Activated T-cell treated with anti-CD3 and anti-CD28 coated beads for 1 hour (primary cell): ENCODE results near the gene KRTAP5-1.
"Not testable (repeated sequence)": the region's sequence is repeated elsewhere in the genome, so short reads cannot be mapped to it uniquely, and the experiment has no call there.

Source experiments
- DNase-seq: peaks from one replicate; pipeline ENCODE4 v3.0.0-alpha.2; 2020; ENCODE audit warnings: low read depth

The KRTAP5-1 gene

DNA sequence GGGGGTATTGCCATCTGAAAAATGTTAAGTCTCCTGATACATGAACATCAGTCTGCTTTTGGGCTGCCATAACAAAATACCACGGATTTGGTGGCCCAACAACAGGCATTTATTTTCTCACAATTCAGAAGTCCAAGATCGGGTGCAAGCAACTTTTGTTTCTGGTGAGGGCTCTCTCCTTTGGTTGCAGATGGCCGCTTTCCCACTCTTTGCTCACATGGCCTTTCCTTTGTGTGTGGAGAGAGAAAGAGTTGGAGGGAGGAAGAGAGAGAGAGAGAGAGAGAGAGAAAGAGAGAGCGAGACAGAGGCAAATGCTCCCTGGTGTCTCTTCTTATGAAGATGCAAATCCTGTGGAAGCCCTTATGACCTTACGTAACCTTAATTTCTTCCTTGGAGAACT, 15.5 kb upstream of the KRTAP5-1 start:
- no peak for DNase-seq

GRCh38 chr11:1598816-1599215, 13.7 kb upstream of the KRTAP5-1 start:
- DNase-seq = no peak

- not testable (repeated sequence) for DNase-seq
Observed at GRCh38 chr11:1598406-1598805, 13.3 kb upstream of the KRTAP5-1 start.

DNA sequence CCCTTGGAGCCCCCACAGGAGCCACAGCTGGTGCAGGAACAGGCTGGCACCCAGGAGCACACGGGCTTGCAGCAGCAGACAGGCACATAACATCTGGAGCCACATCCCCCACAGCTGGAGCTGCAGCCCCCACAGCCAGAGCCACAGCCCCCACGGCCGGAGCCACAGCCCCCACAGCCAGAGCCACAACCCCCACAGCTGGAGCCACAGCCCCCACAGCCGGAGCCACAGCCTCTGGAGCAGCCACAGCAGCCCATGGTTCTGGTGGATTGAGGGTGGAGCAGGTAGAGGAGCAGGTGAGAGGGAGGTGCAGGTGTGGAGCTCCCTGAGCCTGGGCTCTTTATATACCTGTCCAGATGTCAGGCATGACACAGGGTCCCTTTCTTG, 12.9 kb upstream of the KRTAP5-1 start, which contains the start of gene KRTAP5-2:
TSS of gene KRTAP5-2 (minus strand) at position 301 of the 387 bp plus-strand sequence. CDS start at position 257, 44 bp downstream.
- no peak for DNase-seq

DNA sequence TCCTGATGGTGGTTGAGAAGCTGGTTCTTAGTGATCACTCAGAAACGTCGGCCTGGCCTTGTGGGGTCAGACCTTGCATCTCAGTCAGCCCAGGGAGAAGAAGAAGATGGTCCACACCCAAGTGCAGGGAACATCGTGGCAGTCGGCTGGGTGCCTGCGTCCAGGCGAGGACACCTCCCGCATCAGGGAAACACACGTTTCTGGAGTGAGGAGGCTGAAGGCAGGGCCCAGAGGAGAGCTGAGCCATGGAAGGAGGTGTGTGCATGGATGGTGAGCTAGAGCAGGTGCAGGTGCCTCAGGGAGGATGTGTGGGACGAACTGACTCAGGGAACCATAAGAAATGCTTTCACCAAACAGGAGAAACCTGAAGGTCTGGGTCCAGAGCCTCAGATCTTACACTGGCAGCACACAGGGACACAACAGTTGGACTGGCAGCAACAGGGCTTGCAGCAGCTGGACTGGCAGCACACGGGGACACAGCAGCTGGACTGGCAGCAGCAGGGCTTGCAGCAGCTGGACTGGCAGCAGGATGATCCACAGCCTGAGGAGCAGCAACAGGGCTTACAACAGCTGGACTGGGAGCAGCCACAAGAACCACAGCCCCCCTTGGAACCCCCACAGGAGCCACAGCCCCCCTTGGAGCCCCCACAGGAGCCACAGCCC, 12.4 kb upstream of the KRTAP5-1 start:
- DNase-seq = no peak

GRCh38 chr11:1596576-1597121, 11.6 kb upstream of the KRTAP5-1 start:
- DNase-seq = not testable (repeated sequence)

DNA sequence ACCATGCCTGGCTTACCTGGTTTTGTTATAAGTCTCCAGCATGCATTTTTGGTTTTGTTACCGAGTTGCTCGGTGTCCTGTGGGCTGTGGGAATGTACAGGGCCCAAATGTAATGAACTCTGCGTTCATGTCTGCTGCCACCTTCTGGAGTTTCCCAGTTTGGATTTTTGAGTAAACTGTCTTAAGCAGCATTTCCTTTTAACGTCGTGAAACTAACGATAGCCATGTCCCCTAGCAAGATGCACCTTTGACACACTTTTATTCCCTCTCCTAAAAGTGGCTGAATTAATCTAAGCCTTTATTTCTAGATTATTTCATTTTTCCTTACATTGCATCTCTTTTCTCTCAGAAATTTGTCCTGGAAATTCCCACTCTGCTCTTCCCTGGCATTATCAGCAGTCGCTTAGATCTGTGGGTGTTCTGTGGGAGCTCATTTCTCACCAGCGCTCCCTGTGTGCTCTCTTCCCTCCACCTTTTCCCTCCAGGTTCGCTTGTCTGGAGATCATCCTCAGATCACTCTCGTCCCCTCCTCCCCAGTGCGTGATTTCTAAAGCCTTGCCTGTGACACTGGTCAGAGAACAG, 11.0 kb upstream of the KRTAP5-1 start:
- DNase-seq = not testable (repeated sequence)

GRCh38 chr11:1592628-1593027, 7.5 kb upstream of the KRTAP5-1 start:
- no peak for DNase-seq

GRCh38 chr11:1589996-1590395, 4.9 kb upstream of the KRTAP5-1 start:
- DNase-seq = no peak

- DNase-seq = not testable (repeated sequence)
Observed at GRCh38 chr11:1589191-1589963, 4.3 kb upstream of the KRTAP5-1 start.

DNA sequence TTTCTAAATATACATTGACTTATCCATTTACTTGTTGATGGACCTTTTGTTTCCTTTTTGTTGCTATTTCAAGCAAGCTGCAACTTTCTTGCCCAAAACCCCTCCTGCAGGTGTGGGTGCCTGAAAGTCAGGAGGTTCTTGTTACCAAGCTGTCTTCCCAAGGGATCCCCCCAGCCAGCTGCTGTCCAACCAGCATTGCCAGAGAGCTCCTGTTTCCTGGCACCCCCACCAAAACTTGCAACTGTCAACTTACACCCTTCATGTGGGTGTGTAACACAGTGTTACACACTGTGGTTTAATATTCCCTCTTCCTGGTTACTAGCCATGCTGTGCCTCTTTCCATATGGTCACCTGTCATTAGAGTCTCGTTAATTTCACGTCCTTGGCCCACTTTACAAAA, 1.6 kb upstream of the KRTAP5-1 start:
- no peak for DNase-seq

- not testable (repeated sequence) for DNase-seq
Observed at GRCh38 chr11:1582909-1583308, 2.2 kb downstream of the KRTAP5-1 start.

DNA sequence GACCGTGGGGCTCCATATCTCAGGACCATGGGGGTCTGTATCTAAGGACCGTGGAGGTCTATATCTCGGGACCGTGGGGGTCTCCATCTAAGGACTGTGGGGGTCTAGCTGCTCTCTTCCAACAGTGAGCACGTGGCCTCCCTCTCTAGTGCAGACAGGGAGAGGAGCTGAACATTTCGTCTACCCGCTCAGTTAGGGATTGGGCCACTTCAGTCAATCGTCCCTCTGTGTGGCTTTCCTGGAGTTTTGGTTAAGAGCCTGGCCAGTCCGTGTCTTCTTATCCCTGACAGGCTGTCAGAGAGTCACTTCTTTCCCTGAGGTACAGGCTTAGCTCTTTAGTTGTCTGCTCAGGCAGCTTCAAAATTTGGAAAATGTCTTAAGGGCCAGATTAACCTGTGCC, 3.1 kb downstream of the KRTAP5-1 start:
- DNase-seq = no peak

GRCh38 chr11:1576825-1577224, 8.3 kb downstream of the KRTAP5-1 start:
- DNase-seq = no peak

GRCh38 chr11:1575756-1576155, 9.3 kb downstream of the KRTAP5-1 start:
- DNase-seq = not testable (repeated sequence)

GRCh38 chr11:1574933-1575242, 10.2 kb downstream of the KRTAP5-1 start:
- DNase-seq = no peak

DNA sequence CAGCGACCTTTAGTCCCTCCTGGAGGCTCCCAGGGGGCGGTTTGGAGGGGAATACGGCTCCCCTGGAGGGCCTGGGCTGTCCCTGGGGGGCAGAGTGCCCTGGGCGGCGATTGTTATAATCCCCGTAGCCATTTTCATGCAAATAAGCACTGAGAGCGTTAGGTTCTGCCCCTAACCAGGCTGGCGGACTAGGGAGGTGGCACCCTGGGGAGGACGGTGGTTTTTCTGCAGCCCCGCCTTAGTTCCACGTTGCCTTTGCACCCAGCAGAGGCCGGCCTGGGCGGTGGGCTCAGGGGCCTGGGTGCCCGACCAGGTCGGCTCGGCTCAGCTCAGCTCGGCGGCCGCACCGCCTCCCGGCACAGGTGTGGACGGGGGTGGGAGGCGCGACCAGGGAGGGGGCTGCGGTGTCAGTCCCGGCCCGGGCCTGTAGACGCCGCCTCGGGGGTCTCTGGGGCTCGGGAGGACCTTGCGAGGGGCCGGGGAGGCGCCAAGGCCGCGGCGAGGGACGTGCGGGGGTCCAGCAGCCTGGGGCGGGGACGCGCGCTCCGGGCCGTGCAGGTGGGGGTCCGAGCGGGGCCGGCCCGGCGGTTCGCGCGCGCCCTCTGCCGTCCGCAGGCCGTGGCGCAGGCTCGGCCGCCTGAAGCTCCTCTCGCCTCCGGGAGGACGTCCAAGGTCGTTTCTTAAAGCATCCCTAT, 10.7 kb downstream of the KRTAP5-1 start:
- DNase-seq = peak; percentile 35

DNA sequence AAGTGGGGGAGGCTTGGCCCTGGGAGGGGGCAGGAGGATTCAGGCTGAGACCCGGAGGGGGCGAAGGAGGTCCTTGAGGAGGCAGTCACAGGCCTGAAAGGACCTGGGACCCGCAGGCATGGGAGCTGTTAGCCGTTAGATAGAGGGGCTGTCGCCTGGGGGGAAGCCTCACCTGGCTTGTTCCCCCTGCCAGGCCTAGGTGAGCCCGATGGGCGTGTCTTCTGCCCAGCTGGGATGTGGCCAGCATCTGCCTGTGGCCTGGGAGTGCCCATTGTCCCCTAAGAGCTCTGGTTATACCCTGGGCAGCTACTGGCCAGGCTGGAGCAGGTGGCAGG, 11.2 kb downstream of the KRTAP5-1 start:
- no peak for DNase-seq

DNA sequence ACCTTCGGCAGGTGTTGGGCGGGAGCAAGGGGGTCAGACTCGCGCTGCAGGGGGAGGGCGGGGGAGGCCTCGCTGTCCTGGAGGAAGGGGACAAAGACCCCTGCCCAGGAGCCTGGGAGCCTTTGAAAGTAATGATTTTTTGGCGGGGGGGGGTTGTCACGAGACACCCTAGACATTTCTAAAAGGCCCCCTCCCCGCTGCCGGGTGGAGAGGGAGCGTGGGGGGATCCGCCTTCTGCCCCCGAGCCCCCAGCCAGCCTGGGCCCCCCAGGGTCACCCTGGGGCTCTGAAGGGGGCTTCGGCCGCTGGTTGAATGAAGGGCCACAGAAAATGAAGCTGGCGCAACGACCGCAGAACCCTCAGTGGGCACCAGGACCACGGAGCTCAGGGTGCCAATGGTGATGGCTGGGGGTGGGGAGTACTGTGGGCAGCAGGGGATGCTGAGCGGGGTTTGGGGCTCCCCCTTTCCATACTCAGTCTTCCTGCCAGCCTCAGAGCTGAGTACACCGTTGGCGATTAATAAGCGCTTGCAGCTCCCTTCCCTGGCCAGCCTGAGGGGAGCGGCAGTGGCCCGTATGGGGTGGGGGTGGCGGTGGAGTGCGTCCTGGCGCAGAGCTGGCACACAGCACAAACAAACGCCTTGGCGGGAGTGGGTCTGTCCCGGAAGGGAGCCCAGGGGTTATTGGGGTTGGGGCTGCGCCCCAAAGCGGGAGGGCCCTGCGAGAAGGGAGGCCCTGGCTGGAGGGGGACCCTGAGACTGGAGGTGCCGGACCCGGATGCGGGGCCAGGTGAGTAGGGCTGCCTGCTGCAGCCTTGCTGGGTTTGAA, 11.8 kb downstream of the KRTAP5-1 start:
- DNase-seq = no peak

DNA sequence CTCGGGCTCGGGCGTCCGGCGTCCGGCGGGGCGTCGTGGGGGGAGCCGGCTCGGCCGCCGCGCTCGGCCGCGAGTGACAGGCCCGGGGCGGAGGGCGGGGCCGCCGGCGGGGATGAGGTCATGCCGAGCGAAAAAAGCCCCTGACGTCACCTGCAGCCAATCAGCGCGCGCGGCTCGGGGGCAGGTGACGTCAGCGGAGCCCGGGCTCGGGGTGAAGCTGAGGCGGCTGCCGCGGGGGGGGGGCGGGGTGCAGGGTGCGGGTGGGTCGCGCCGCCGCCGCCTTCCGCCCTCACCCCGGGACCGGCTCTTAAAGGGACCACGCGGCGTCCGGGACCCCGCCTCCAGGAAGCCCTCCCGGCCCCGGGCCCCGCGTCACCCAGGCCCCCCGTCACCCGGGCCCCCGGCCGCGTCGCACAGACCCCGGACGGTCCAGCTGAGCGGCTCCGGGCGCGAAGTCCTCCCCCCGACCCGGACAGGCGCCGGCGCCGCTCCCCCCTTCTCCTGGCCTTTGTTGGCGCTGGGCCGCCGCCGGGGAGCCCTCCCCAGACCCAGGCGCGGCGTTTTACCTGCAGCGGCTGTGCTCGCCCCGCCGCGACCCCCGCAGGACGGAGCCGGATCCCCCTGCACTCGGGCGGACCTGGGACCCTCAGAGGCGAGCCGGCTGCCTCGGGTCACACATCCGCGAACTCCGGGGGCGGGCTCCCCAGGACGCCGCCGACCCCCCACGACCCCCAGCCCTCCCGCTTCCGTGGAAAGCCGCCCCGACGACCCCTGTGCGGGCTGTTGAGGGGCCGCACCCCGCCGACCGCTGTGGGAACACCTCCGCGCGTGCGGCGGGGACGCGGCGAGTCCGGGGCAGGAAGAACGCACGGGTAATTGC, 12.6 kb downstream of the KRTAP5-1 start, which contains the start of gene DUSP8:
TSS of gene DUSP8 (minus strand) at position 75 of the 880 bp plus-strand sequence. CDS start 6,445 bp downstream, outside the sequence.
- DNase-seq = peak; percentile 94
